Osteocyte (in vitro differentiated cells): ENCODE data around the gene KRTAP5-4. TPM values are rescaled to one million over a fixed set of nuclear protein-coding genes. Genes with fewer than 3 reads are reported as not detected.
"Not testable (repeated sequence)": the region's sequence is repeated elsewhere in the genome, so short reads cannot be mapped to it uniquely, and the experiment has no call there.

ENCODE experiments used
- DNase-seq: peaks from one replicate; pipeline ENCODE4 v3.0.0; 2021; ENCODE audit warnings: mixed read lengths; ENCODE audit not compliant: unreplicated experiment; ENCODE audit errors: extremely low spot score
- H3K27ac Mint-ChIP-seq: one replicate; pipeline ENCODE4 v1.8.0; 2021; ENCODE audit warnings: mild to moderate bottlenecking, mixed read lengths; ENCODE audit not compliant: unreplicated experiment
- H3K27me3 Mint-ChIP-seq: one replicate; pipeline ENCODE4 v1.8.0; 2021; ENCODE audit warnings: mixed read lengths; ENCODE audit not compliant: unreplicated experiment
- H3K36me3 Mint-ChIP-seq: one replicate; pipeline ENCODE4 v1.8.0; 2021; ENCODE audit warnings: mixed read lengths; ENCODE audit not compliant: unreplicated experiment
- H3K4me1 Mint-ChIP-seq: one replicate; pipeline ENCODE4 v1.8.0; 2021; ENCODE audit warnings: mixed read lengths; ENCODE audit not compliant: unreplicated experiment
- H3K4me3 Mint-ChIP-seq: one replicate; pipeline ENCODE4 v1.8.0; 2021; ENCODE audit warnings: mild to moderate bottlenecking, moderate library complexity, mixed read lengths; ENCODE audit not compliant: unreplicated experiment
- H3K9me3 Mint-ChIP-seq: one replicate; pipeline ENCODE4 v1.8.0; 2021; ENCODE audit warnings: mixed read lengths; ENCODE audit not compliant: unreplicated experiment
- total RNA-seq: library from RNA; stranded (reverse); gene quantifications from 2 replicates; pipeline ENCODE4 v1.2.1, GENCODE V29; 2021
- TF ChIP-seq, protein P1 (sequence below): fragments of 200-600 bp; sonication (generic); IDR thresholded peaks from 2 replicates; pipeline ENCODE4 v1.5.0; 2021; ENCODE audit warnings: antibody characterized with exemption, mild to moderate bottlenecking, moderate library complexity

KRTAP5-4 gene
- total RNA-seq, 1 donor from 2014 or later, result not detected

DNA sequence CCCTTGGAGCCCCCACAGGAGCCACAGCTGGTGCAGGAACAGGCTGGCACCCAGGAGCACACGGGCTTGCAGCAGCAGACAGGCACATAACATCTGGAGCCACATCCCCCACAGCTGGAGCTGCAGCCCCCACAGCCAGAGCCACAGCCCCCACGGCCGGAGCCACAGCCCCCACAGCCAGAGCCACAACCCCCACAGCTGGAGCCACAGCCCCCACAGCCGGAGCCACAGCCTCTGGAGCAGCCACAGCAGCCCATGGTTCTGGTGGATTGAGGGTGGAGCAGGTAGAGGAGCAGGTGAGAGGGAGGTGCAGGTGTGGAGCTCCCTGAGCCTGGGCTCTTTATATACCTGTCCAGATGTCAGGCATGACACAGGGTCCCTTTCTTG, 24.0 kb downstream of the KRTAP5-4 start, which contains the start of gene KRTAP5-2:
KRTAP5-2 (minus strand) TSS at position 301 of the 387 bp plus-strand sequence; CDS start at position 257, 44 bp downstream.
- TF ChIP-seq, protein P1, sequence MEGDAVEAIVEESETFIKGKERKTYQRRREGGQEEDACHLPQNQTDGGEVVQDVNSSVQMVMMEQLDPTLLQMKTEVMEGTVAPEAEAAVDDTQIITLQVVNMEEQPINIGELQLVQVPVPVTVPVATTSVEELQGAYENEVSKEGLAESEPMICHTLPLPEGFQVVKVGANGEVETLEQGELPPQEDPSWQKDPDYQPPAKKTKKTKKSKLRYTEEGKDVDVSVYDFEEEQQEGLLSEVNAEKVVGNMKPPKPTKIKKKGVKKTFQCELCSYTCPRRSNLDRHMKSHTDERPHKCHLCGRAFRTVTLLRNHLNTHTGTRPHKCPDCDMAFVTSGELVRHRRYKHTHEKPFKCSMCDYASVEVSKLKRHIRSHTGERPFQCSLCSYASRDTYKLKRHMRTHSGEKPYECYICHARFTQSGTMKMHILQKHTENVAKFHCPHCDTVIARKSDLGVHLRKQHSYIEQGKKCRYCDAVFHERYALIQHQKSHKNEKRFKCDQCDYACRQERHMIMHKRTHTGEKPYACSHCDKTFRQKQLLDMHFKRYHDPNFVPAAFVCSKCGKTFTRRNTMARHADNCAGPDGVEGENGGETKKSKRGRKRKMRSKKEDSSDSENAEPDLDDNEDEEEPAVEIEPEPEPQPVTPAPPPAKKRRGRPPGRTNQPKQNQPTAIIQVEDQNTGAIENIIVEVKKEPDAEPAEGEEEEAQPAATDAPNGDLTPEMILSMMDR, result no peak
- H3K4me3 Mint-ChIP-seq, result no peak within 1 kb of the TSS
- H3K27me3 Mint-ChIP-seq, result peaks cover 88% of the 10 kb centered on the region
- H3K4me1 Mint-ChIP-seq, result no peaks in the 10 kb centered on the region
- no peak within 1 kb of the TSS for H3K27ac Mint-ChIP-seq
- DNase-seq, result no peak
- H3K36me3 Mint-ChIP-seq, result no peaks in the 10 kb centered on the region
- H3K9me3 Mint-ChIP-seq, result no peaks in the 10 kb centered on the region

DNA sequence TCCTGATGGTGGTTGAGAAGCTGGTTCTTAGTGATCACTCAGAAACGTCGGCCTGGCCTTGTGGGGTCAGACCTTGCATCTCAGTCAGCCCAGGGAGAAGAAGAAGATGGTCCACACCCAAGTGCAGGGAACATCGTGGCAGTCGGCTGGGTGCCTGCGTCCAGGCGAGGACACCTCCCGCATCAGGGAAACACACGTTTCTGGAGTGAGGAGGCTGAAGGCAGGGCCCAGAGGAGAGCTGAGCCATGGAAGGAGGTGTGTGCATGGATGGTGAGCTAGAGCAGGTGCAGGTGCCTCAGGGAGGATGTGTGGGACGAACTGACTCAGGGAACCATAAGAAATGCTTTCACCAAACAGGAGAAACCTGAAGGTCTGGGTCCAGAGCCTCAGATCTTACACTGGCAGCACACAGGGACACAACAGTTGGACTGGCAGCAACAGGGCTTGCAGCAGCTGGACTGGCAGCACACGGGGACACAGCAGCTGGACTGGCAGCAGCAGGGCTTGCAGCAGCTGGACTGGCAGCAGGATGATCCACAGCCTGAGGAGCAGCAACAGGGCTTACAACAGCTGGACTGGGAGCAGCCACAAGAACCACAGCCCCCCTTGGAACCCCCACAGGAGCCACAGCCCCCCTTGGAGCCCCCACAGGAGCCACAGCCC, 24.5 kb downstream of the KRTAP5-4 start:
- Mint-ChIP-seq H3K4me1 (no peaks in the 10 kb centered on the region), H3K27me3 (peaks cover 90% of the 10 kb centered on the region), H3K9me3 (no peaks in the 10 kb centered on the region), H3K4me3 (no peak overlapping the region), H3K27ac (no peak overlapping the region), H3K36me3 (no peaks in the 10 kb centered on the region)
- DNase-seq, result no peak
- TF ChIP-seq, protein P1, result no peak

DNA sequence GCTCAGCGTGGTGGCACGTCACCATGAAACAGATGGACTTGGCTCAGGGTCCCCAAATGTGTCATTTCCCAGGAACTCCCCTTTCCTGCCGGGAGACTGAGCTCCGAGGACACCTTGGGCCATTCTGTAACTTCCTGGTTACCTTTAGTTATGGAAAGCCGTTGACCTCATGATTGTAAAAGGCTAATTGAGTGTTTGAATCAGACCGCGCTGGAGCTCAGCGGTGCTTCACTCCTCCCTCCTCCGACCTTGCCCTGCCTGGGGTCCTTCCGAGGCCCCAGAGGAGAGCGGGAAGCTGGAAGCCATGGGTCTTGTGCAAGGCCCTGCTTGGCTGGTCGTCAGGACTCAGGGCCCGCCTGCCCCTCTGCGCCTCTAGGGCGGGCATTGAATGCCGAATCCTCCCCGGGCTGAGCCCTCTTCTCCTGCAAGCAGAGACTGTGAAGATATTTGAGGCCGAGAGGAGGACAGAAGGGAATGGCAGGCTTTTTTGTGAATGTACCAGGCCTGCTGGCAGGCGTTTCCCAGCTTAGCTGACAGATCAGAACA, 25.3 kb downstream of the KRTAP5-4 start:
- not testable (repeated sequence) for H3K4me1 Mint-ChIP-seq, H3K27ac Mint-ChIP-seq, H3K36me3 Mint-ChIP-seq, DNase-seq, H3K9me3 Mint-ChIP-seq, H3K4me3 Mint-ChIP-seq
- peaks cover 89% of the 10 kb centered on the region for H3K27me3 Mint-ChIP-seq

DNA sequence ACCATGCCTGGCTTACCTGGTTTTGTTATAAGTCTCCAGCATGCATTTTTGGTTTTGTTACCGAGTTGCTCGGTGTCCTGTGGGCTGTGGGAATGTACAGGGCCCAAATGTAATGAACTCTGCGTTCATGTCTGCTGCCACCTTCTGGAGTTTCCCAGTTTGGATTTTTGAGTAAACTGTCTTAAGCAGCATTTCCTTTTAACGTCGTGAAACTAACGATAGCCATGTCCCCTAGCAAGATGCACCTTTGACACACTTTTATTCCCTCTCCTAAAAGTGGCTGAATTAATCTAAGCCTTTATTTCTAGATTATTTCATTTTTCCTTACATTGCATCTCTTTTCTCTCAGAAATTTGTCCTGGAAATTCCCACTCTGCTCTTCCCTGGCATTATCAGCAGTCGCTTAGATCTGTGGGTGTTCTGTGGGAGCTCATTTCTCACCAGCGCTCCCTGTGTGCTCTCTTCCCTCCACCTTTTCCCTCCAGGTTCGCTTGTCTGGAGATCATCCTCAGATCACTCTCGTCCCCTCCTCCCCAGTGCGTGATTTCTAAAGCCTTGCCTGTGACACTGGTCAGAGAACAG, 25.9 kb downstream of the KRTAP5-4 start:
- DNase-seq, H3K9me3 Mint-ChIP-seq: not testable (repeated sequence)

DNA sequence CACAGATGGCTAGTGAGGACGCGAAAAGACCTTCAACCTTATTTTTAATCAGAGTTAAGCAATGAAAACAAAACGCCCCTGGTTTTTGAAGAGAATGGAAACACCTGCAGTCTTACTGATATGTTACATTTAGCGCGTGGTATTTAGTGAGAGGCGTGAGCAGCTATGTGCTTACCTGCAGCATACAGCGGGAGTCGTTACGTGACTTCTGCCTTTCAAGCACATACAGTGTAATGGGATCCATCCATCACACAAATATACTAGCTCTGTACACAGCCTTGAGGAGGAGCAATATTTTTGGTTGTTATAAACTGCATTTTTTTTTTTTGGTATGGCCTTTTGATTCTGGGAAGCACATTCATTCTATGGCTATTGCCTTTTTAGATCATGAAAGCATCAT, 29.3 kb downstream of the KRTAP5-4 start:
- TF ChIP-seq, protein P1, result no peak
- no peak overlapping the region for H3K27ac Mint-ChIP-seq
- H3K4me3 Mint-ChIP-seq, result no peak overlapping the region
- no peaks in the 10 kb centered on the region for H3K36me3 Mint-ChIP-seq
- H3K4me1 Mint-ChIP-seq, result peaks cover 4% of the 10 kb centered on the region
- DNase-seq, result no peak
- no peaks in the 10 kb centered on the region for H3K9me3 Mint-ChIP-seq
- H3K27me3 Mint-ChIP-seq, result peaks cover 73% of the 10 kb centered on the region

More for the DNA sequence above, 25.9 kb downstream of the KRTAP5-4 start:
- not testable (repeated sequence) for H3K4me1 Mint-ChIP-seq, H3K27ac Mint-ChIP-seq, H3K4me3 Mint-ChIP-seq, H3K36me3 Mint-ChIP-seq
- peaks cover 88% of the 10 kb centered on the region for H3K27me3 Mint-ChIP-seq

DNA sequence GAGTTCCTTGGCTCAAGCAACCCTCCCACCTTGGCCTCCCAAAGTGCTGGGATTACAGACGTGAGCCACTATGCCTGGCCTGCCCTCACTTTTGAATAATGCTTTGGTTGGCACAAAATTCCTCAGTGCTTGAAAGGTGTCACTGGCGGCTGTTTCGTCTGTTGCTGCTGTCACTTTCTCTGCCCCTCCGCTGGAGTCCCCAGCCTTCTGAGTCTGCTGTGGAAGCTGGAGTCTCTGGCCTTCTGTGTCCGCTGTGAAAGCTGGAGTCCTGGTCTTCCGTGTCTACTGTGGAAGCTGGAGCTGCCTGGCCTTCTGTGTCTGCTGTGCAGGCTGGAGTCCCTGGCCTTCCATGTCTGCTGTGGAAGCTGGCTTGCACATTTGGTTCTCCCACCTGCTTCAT, 31.9 kb downstream of the KRTAP5-4 start:
- Mint-ChIP-seq H3K27ac (no peak overlapping the region), H3K9me3 (no peaks in the 10 kb centered on the region), H3K36me3 (no peaks in the 10 kb centered on the region), H3K4me3 (no peak overlapping the region), H3K4me1 (peaks cover 4% of the 10 kb centered on the region), H3K27me3 (peaks cover 51% of the 10 kb centered on the region)
- TF ChIP-seq, protein P1, result no peak
- DNase-seq, result no peak

DNA sequence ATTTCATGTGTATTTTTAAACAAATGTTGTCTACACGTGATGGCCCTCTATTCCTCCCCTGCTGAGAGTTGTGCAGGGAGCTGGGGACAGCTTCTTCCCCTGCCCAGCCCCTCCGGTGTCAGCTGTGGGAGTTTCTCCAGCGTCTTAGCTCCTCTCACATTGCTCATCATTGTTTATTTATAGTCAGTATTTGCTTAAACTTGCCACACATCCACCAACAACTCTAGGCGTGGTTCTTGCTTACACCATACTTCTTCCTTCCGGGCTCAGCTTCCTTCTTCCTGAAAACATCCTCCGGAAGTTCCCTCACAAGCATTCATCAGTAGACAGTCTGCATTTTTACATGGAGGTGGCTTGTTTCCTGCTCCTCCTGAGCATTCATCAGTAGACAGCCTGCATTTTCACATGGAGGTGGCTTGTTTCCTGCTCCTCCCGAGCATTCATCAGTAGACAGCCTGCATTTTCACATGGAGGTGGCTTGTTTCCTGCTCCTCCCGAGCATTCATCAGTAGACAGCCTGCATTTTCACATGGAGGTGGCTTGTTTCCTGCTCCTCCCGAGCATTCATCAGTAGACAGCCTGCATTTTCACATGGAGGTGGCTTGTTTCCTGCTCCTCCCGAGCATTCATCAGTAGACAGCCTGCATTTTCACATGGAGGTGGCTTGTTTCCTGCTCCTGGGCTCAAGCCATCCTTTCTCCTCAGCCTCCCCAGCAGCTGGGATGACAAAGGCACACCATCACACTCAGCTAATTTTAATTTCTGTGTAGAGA, 32.6 kb downstream of the KRTAP5-4 start:
- not testable (repeated sequence) for DNase-seq, H3K27ac Mint-ChIP-seq, H3K9me3 Mint-ChIP-seq, H3K4me3 Mint-ChIP-seq, H3K4me1 Mint-ChIP-seq, H3K36me3 Mint-ChIP-seq
- H3K27me3 Mint-ChIP-seq, result peaks cover 44% of the 10 kb centered on the region
